ENCODE data around the gene ZCCHC12. TPM values are rescaled to one million over a fixed set of nuclear protein-coding genes. Genes with fewer than 3 reads are reported as not detected.

ZCCHC12 gene
- total and polyA plus RNA-seq, 12 donors: 0.54 to 10.0 (median 1.6) TPM; not detected in 1

DNA sequence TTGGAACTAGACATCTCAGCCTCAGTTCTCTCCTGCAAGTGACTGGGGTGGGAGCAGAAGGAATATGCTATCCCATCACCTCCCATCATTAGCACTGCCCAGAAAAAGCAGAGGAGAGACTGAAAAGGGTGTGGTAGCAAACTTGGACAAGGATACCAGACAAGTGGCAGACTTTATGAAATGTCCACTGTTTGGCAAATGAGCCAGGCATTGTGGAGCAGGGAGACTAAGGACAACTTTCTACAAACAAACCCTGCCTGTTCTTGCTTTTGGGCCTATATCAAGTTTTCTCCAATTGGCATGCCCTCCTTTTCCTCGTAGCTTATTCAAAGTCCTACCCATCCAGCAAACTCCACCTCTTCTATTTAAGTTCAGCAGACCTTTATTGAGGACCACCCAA is 41.6 kb downstream of the ZCCHC12 start:
- intact Hi-C loops (cut with DNase I): no loop called here
- Histone ChIP-seq H3K27ac (no peak overlapping the region), H3K9me3 (replicated peaks in 1 of 3) (no peaks in the 10 kb centered on the region), H3K4me3 (no peak overlapping the region), H3K27me3 (peaks cover 3% of the 10 kb centered on the region), H3K36me3 (replicated peaks in 1 of 2) (no peaks in the 10 kb centered on the region), H3K4me1 (replicated peaks in 1 of 2) (no peaks in the 10 kb centered on the region)
- no peak for DNase-seq
- whole genome bisulfite sequencing, 4 donors: 53 to 83% (median 80%) methylated on average over 1 of the region's 1 CpG
- TF ChIP-seq CTCF (IDR thresholded peaks at IDR 0.05): no peak

- no peak for TF ChIP-seq CTCF (IDR thresholded peaks at IDR 0.05)
- DNase-seq: no peak
- H3K4me1 ChIP-seq (replicated peaks in 1 of 2): peaks cover 0 to 3% of the 10 kb centered on the region in 2 donors
- no peaks in the 10 kb centered on the region for H3K9me3 ChIP-seq (replicated peaks in 1 of 3)
- H3K27me3 ChIP-seq: no peaks in the 10 kb centered on the region
- H3K27ac ChIP-seq: no peak overlapping the region
- 79 to 90% (median 80%) methylated on average over 3 of the region's 3 CpGs for WGBS, 4 donors
- intact Hi-C loops (cut with DNase I): no loop called here
- H3K36me3 ChIP-seq (replicated peaks in 1 of 2): no peaks in the 10 kb centered on the region
- no peak overlapping the region for H3K4me3 ChIP-seq
Measured at GRCh38 chrX:118867251-118867650, 43.6 kb downstream of the ZCCHC12 start.

- Histone ChIP-seq H3K9me3 (replicated peaks in 1 of 3) (no peaks in the 10 kb centered on the region), H3K27me3 (no peaks in the 10 kb centered on the region), H3K27ac (peak overlapping the region in 4 of 5 donors; percentile 44 to 78 (median 67)), H3K36me3 (replicated peaks in 1 of 2) (no peaks in the 10 kb centered on the region), H3K4me1 (replicated peaks in 1 of 2) (peaks cover 8 to 11% of the 10 kb centered on the region in 2 donors), H3K4me3 (no peak overlapping the region)
- DNase-seq: peak; percentile 37 to 81 (median 68)
- intact Hi-C loops (cut with DNase I): no loop called here
- WGBS, 4 donors: 21 to 39% (median 28%) methylated on average over 4 of the region's 4 CpGs
- TF ChIP-seq POLR2A (IDR thresholded peaks at IDR 0.05) (peak in 1 of 2 donors; percentile 13), CTCF (IDR thresholded peaks at IDR 0.05) (no peak)
Measured at GRCh38 chrX:118872102-118872566, 48.5 kb downstream of the ZCCHC12 start.

Other genes starting within 250 kb of the ZCCHC12 start
- gene IL13RA1, start 96.2 kb upstream of the ZCCHC12 start, total RNA-seq: 10 to 100 TPM; 25.0 to 93.6 (median 51.7) TPM
- gene IL13RA1, start 96.2 kb upstream of the ZCCHC12 start, polyA plus RNA-seq: 10 to 100 TPM; 19.0 to 71.3 (median 26.2) TPM
- gene LONRF3, start 150.8 kb downstream of the ZCCHC12 start, total RNA-seq: 1 to 10 TPM; 1.3 to 9.8 (median 7.6) TPM
- gene LONRF3, start 150.8 kb downstream of the ZCCHC12 start, polyA plus RNA-seq: 1 to 10 TPM; 1.4 to 4.8 (median 1.8) TPM
- not detected for gene CT47C1, start 249.2 kb downstream of the ZCCHC12 start, total RNA-seq
- not detected for gene CT47C1, start 249.2 kb downstream of the ZCCHC12 start, polyA plus RNA-seq

Data from adrenal gland (tissue), 12 donors.